OCI-LY7 (cell line): ENCODE results near the gene PPP2R1A. TPM values are rescaled to one million over a fixed set of nuclear protein-coding genes. Genes with fewer than 3 reads are reported as not detected.

Experiments
- BruUV-seq: library from RNA; stranded (reverse); fragments of 400-500 nt; replicated peaks from 2 replicates; lab custom pipeline; 2021; lab: Mats Ljungman, UMichigan
- CTCF ChIA-PET: fragments of 300-600 bp; sonication (Branson Sonifier 250); formaldehyde crosslinking; loops from one replicate; lab custom pipeline; 2022; ENCODE audit warnings: antibody characterized with exemption; ENCODE audit not compliant: unreplicated experiment; lab: Charles Lee
- POLR2A ChIA-PET: fragments of 300-600 bp; sonication (Branson Sonifier 250); formaldehyde crosslinking; loops from one replicate; lab custom pipeline; 2022; ENCODE audit warnings: antibody characterized with exemption; lab: Charles Lee
- DNase-seq: peaks from one replicate; pipeline ENCODE4 v3.0.0-alpha.2; 2015; ENCODE audit warnings: low spot score
- H2AFZ ChIP-seq: fragments of 200-600 bp; sonication (generic), shearing (Covaris generic); 2 replicates; pipeline ENCODE4 v1.6.1; 2014; ENCODE audit warnings: mild to moderate bottlenecking, antibody characterized with exemption, low read length, moderate library complexity
- H3K27ac ChIP-seq: fragments of 200-600 bp; sonication (generic); 2 replicates; pipeline ENCODE4 v1.5.1; 2014; ENCODE audit warnings: mixed run types, low read depth, mild to moderate bottlenecking, moderate library complexity, low read length, inconsistent platforms; ENCODE audit not compliant: poor library complexity, severe bottlenecking
- H3K36me3 ChIP-seq: fragments of 200-600 bp; sonication (generic); 2 replicates; pipeline ENCODE4 v1.6.1; 2014; ENCODE audit warnings: mild to moderate bottlenecking, antibody characterized with exemption, low read length, moderate library complexity, mixed read lengths; ENCODE audit not compliant: insufficient read depth
- H3K4me1 ChIP-seq: fragments of 200-600 bp; sonication (generic); 2 replicates; pipeline ENCODE4 v1.5.1; 2014; ENCODE audit warnings: mild to moderate bottlenecking, low read length; ENCODE audit not compliant: insufficient read depth, poor library complexity, severe bottlenecking
- H3K4me2 ChIP-seq: fragments of 200-600 bp; sonication (generic); 2 replicates; pipeline ENCODE4 v1.6.1; 2014; ENCODE audit warnings: mild to moderate bottlenecking, low read length
- H3K4me3 ChIP-seq: fragments of 200-600 bp; sonication (generic); 2 replicates; pipeline ENCODE4 v1.5.1; 2014; ENCODE audit warnings: mild to moderate bottlenecking, low read depth, low read length; ENCODE audit not compliant: poor library complexity, severe bottlenecking
- H3K79me2 ChIP-seq: fragments of 200-600 bp; sonication (generic); 2 replicates; pipeline ENCODE4 v1.6.1; 2016; ENCODE audit warnings: low read depth, mild to moderate bottlenecking, low read length, moderate library complexity, mixed read lengths; ENCODE audit not compliant: insufficient read depth
- H3K9me2 ChIP-seq: fragments of 200-600 bp; sonication (generic); 2 replicates; pipeline ENCODE4 v1.6.1; 2016; ENCODE audit warnings: mild to moderate bottlenecking, low read length, mixed read lengths; ENCODE audit not compliant: insufficient read depth
- H3K9me3 ChIP-seq: fragments of 200-600 bp; sonication (generic); 2 replicates; pipeline ENCODE4 v1.6.1; 2014; ENCODE audit warnings: mild to moderate bottlenecking, mixed run types, low read length, mixed read lengths
- H4K20me1 ChIP-seq: fragments of 200-600 bp; sonication (generic); 2 replicates; pipeline ENCODE4 v1.6.1; 2014; ENCODE audit warnings: mild to moderate bottlenecking, antibody characterized with exemption, low read length, moderate library complexity, mixed read lengths; ENCODE audit not compliant: insufficient read depth
- EZH2phosphoT487 ChIP-seq: fragments of 200-600 bp; sonication (generic); IDR thresholded peaks from 2 replicates; pipeline ENCODE4 v1.6.1; 2018; ENCODE audit warnings: low read depth, borderline replicate concordance, mild to moderate bottlenecking, mixed run types, antibody characterized with exemption, low read length, moderate library complexity, mixed read lengths
- intact Hi-C: fragments of 100-400 bp; cut with micrococcal nuclease; formaldehyde crosslinking; loops from one replicate; pipeline ENCODE4 v1.10.0; 2022; ENCODE audit not compliant: unreplicated experiment
- total RNA-seq, 2 experiments: library from RNA; depleted of rRNA in 1 of 2; stranded (reverse); fragments of >200 nt in 1 of 2; shearing (Covaris generic) in 1 of 2; gene quantifications; 2 replicates each; pipeline ENCODE4 v1.2.3, GENCODE V29; 2014 to 2022
- TF ChIP-seq, protein P1 (sequence below): fragments of 200-600 bp; sonication (generic); conservative IDR thresholded peaks from 2 replicates; pipeline ENCODE4 v1.5.1; 2014; ENCODE audit warnings: mild to moderate bottlenecking, antibody characterized with exemption, low read length, moderate library complexity, mixed read lengths

The PPP2R1A gene
- total RNA-seq, 2 experiments from 2014 or later, result 154 to 207 TPM

DNA sequence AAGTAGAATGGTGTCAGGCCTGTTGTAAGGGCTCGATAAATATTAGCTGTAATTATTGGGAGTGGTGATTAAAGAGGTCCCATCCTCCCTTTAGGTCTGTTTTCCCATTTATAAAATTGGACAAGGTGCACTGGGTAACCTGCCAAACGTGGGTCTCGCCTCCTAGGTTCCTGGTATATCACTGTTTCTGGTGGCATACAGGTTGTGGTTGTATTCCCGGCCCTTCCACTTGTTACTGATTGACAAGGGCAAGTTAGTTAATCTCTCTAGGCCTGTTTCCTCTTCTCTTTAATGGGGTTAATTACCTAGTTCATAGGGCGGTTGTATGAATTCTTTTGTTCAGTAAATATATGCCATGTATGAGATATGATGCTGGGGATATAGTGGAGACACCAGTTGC lies 1.5 kb downstream of the PPP2R1A start:
- H3K4me1 ChIP-seq, result peaks cover 38% of the 10 kb centered on the region
- TF ChIP-seq, protein P1, sequence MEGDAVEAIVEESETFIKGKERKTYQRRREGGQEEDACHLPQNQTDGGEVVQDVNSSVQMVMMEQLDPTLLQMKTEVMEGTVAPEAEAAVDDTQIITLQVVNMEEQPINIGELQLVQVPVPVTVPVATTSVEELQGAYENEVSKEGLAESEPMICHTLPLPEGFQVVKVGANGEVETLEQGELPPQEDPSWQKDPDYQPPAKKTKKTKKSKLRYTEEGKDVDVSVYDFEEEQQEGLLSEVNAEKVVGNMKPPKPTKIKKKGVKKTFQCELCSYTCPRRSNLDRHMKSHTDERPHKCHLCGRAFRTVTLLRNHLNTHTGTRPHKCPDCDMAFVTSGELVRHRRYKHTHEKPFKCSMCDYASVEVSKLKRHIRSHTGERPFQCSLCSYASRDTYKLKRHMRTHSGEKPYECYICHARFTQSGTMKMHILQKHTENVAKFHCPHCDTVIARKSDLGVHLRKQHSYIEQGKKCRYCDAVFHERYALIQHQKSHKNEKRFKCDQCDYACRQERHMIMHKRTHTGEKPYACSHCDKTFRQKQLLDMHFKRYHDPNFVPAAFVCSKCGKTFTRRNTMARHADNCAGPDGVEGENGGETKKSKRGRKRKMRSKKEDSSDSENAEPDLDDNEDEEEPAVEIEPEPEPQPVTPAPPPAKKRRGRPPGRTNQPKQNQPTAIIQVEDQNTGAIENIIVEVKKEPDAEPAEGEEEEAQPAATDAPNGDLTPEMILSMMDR, result no peak
- no peak for TF ChIP-seq EZH2phosphoT487
- peak overlapping the region; percentile 98 for H3K4me3 ChIP-seq
- TSS peak; percentile 62 for BruUV-seq
- peaks cover 55% of the 10 kb centered on the region for H3K36me3 ChIP-seq
- ChIA-PET CTCF (no interaction called here), POLR2A (no interaction called here)
- H3K9me2 ChIP-seq, result no peaks in the 10 kb centered on the region
- H3K9me3 ChIP-seq, result no peaks in the 10 kb centered on the region
- intact Hi-C loops, result loop anchor here (2.0 kb wide), 1 partner anchor 53 kb away; the partner anchor contains the start of gene ZNF616
- peaks cover 69% of the 10 kb centered on the region for H3K79me2 ChIP-seq
- no peak overlapping the region for H2AFZ ChIP-seq
- H3K27ac ChIP-seq, result peak overlapping the region; percentile 75
- DNase-seq, result peak; percentile 7
- peaks cover 30% of the 10 kb centered on the region; the same call in 1 of the 2 replicates for H4K20me1 ChIP-seq
- H3K4me2 ChIP-seq, result peak overlapping the region; percentile 98

GRCh38 chr19:52191951-52192350 lies 2.1 kb downstream of the PPP2R1A start:
- intact Hi-C loops, result loop anchor here (2.0 kb wide), 1 partner anchor 53 kb away; the partner anchor contains the start of gene ZNF616
- TF ChIP-seq EZH2phosphoT487, result no peak
- TF ChIP-seq, protein P1, result no peak
- Histone ChIP-seq H3K4me3 (peak overlapping the region; percentile 98), H3K9me2 (no peaks in the 10 kb centered on the region), H3K36me3 (peaks cover 60% of the 10 kb centered on the region), H2AFZ (no peak overlapping the region), H3K9me3 (no peaks in the 10 kb centered on the region), H3K4me1 (peaks cover 38% of the 10 kb centered on the region), H3K4me2 (peak overlapping the region; percentile 98), H3K79me2 (peaks cover 74% of the 10 kb centered on the region), H4K20me1 (peaks cover 36% of the 10 kb centered on the region; the same call in 1 of the 2 replicates), H3K27ac (peak overlapping the region; percentile 75)
- DNase-seq, result peak; percentile 27
- no TSS peak for BruUV-seq
- CTCF ChIA-PET, result no interaction called here
- POLR2A ChIA-PET, result no interaction called here

- Histone ChIP-seq H3K4me3 (no peak overlapping the region), H3K4me2 (no peak overlapping the region), H3K9me3 (no peaks in the 10 kb centered on the region), H2AFZ (no peak overlapping the region), H3K27ac (no peak overlapping the region), H3K79me2 (peaks cover 96% of the 10 kb centered on the region), H4K20me1 (peaks cover 51% of the 10 kb centered on the region), H3K4me1 (peaks cover 19% of the 10 kb centered on the region), H3K9me2 (no peaks in the 10 kb centered on the region), H3K36me3 (peaks cover 95% of the 10 kb centered on the region)
- no peak for DNase-seq
- intact Hi-C loops, result no loop called here
- CTCF ChIA-PET, result no interaction called here
- no TSS peak for BruUV-seq
- POLR2A ChIA-PET, result interaction anchor here (0.6 kb wide), 1 partner anchor 46 kb away, joined by 4 read pairs; no protein-coding TSS in a partner anchor
- TF ChIP-seq EZH2phosphoT487, result no peak
Observed at GRCh38 chr19:52196256-52196967, 6.6 kb downstream of the PPP2R1A start.
